Endothelial cell of umbilical vein (primary cell): Measurements from ENCODE around the gene MYO18A. TPM values are rescaled to one million over a fixed set of nuclear protein-coding genes. Genes with fewer than 3 reads are reported as not detected.

Source experiments
- BruUV-seq: library from RNA; stranded (reverse); fragments of 400-500 nt; replicated peaks from 2 replicates; lab custom pipeline; 2021; lab: Mats Ljungman, UMichigan
- CTCF ChIA-PET: fragments of 300-600, 350-600 bp; sonication (Branson Sonifier 250); formaldehyde crosslinking; loops from one replicate; lab custom pipeline; 2021; ENCODE audit warnings: antibody characterized with exemption, inconsistent platforms; lab: Charles Lee
- POLR2A ChIA-PET: fragments of 300-600, 350-600 bp; sonication (Branson Sonifier 250); formaldehyde crosslinking; loops from one replicate; lab custom pipeline; 2021; ENCODE audit warnings: antibody characterized with exemption, inconsistent platforms; lab: Charles Lee
- DNase-seq: peaks from one replicate; pipeline ENCODE4 v3.0.0-alpha.2; 2011; ENCODE audit warnings: low read depth, low spot score
- FAIRE-seq: peaks from 2 replicates; lab custom pipeline; 2011; peaks lifted over from hg19 to GRCh38; lab: Jason Lieb, UNC
- H2AFZ ChIP-seq: 2 replicates; pipeline ENCODE4 v1.6.0; 2012; ENCODE audit warnings: low read depth, low read length, control low read depth, inconsistent platforms
- H3K27ac ChIP-seq: 2 replicates; pipeline ENCODE4 v1.5.1; 2011; ENCODE audit warnings: low read depth, mild to moderate bottlenecking, control low read depth, low read length, moderate library complexity; ENCODE audit not compliant: insufficient read depth
- H3K27me3 ChIP-seq, 2 experiments: 2 replicates each; pipeline versions ENCODE4 v1.6.0 to v1.6.1; 2011; ENCODE audit warnings: low read length in 2 of 2, mixed read lengths in 1 of 2; ENCODE audit not compliant: control insufficient read depth in 2 of 2, insufficient read depth in 2 of 2
- H3K36me3 ChIP-seq, 2 experiments: 2 replicates in 1 of 2; 3 replicates in 1 of 2; pipeline ENCODE4 v1.5.1; 2011; ENCODE audit warnings: low read length in 2 of 2, mild to moderate bottlenecking in 1 of 2, moderate library complexity in 1 of 2; ENCODE audit not compliant: control insufficient read depth in 2 of 2, insufficient read depth in 2 of 2; ENCODE audit errors: extremely low read depth in 1 of 2
- H3K4me1 ChIP-seq: 3 replicates; pipeline ENCODE4 v1.5.1; 2011; ENCODE audit warnings: mild to moderate bottlenecking, low read length; ENCODE audit not compliant: control insufficient read depth, insufficient read depth; ENCODE audit errors: extremely low read depth
- H3K4me2 ChIP-seq: 2 replicates; pipeline ENCODE4 v1.6.1; 2011; ENCODE audit warnings: low read length, control low read depth, mixed read lengths; ENCODE audit not compliant: insufficient read depth
- H3K4me3 ChIP-seq, 3 experiments: fragments of 200-600 bp in 1 of 3; sonication (generic), shearing (Covaris generic) in 1 of 3; replicated peaks in 1 of 3; 2 replicates each; pipeline ENCODE4 v1.5.1; 2011 to 2016; ENCODE audit warnings: control low read depth in 3 of 3, low read length in 3 of 3, mild to moderate bottlenecking in 2 of 3, inconsistent platforms in 1 of 3, low read depth in 1 of 3, moderate library complexity in 1 of 3; ENCODE audit not compliant: insufficient read depth in 1 of 3
- H3K79me2 ChIP-seq: 2 replicates; pipeline ENCODE4 v1.6.0; 2012; ENCODE audit warnings: low read length, inconsistent platforms; ENCODE audit not compliant: control insufficient read depth, insufficient read depth
- H3K9ac ChIP-seq: replicated peaks from 2 replicates; pipeline ENCODE3; 2011; ENCODE audit warnings: low read length, control low read depth; ENCODE audit not compliant: insufficient read depth; ENCODE audit errors: extremely low read depth
- H3K9me1 ChIP-seq: replicated peaks from 3 replicates; pipeline ENCODE4 v1.6.0; 2011; ENCODE audit warnings: mild to moderate bottlenecking, low read length; ENCODE audit not compliant: control insufficient read depth, insufficient read depth; ENCODE audit errors: extremely low read depth
- H3K9me3 ChIP-seq: replicated peaks from 2 replicates; pipeline ENCODE4 v1.5.1; 2012; ENCODE audit warnings: low read length, inconsistent platforms; ENCODE audit not compliant: control insufficient read depth, insufficient read depth
- H4K20me1 ChIP-seq: replicated peaks from 2 replicates; pipeline ENCODE3; 2011; ENCODE audit warnings: mild to moderate bottlenecking, low read length; ENCODE audit not compliant: control insufficient read depth, insufficient read depth; ENCODE audit errors: extremely low read depth
- FOS ChIP-seq: IDR thresholded peaks from 2 replicates; pipeline ENCODE4 v1.6.1; 2011; ENCODE audit warnings: mild to moderate bottlenecking, low read length, moderate library complexity, borderline replicate concordance; ENCODE audit not compliant: insufficient read depth
- JUN ChIP-seq: IDR thresholded peaks from 2 replicates; pipeline ENCODE4 v1.6.1; 2011; ENCODE audit warnings: borderline replicate concordance, low read depth; ENCODE audit not compliant: insufficient read length, insufficient read depth
- POLR2AphosphoS5 ChIP-seq: IDR thresholded peaks from 2 replicates; pipeline ENCODE4 v1.6.1; 2012; ENCODE audit warnings: low read depth, mild to moderate bottlenecking, control low read depth, low read length, moderate library complexity; ENCODE audit not compliant: insufficient read depth
- dilution Hi-C: fragments of 300-500 bp; cut with MboI; formaldehyde crosslinking; loops from one replicate; pipeline ENCODE4 v1.15.0; 2019; ENCODE audit warnings: low sequenced_read_pairs; ENCODE audit not compliant: extremely low pct_ligation_motif_present
- intact Hi-C: fragments of 100-400 bp; cut with micrococcal nuclease; formaldehyde crosslinking; loops from one replicate; pipeline ENCODE4 v1.10.0; 2022
- polyA plus RNA-seq, 4 experiments: library from polyadenylated mRNA; depleted of rRNA in 3 of 4; stranded (reverse) in 3 of 4; unstranded in 1 of 4; fragments of >200 nt; gene quantifications; 2 replicates each; pipeline versions ENCODE4 v1.2.1 to v1.2.3, GENCODE V29; 2011 to 2012; ENCODE audit warnings: missing spikeins in 1 of 4
- total RNA-seq: library from RNA; stranded (reverse); gene quantifications from 2 replicates; pipeline ENCODE4 v1.2.3, GENCODE V29; 2021
- TF ChIP-seq, protein P1 (sequence below), 2 donors: IDR thresholded peaks; 1 replicate in 1 of 2; 2 replicates in 1 of 2; pipeline ENCODE4 v1.5.1; 2011; ENCODE audit warnings: low read length in 2 of 2, mild to moderate bottlenecking in 2 of 2, moderate library complexity in 2 of 2, control low read depth in 1 of 2, inconsistent platforms in 1 of 2, low read depth in 1 of 2; ENCODE audit not compliant: insufficient read depth in 1 of 2; ENCODE audit errors: extremely low read depth in 1 of 2

MYO18A gene
- total and polyA plus RNA-seq, 2 donors (not counting 3 experiments of a cell fraction or from before 2014, with no cell fraction given), result 3.9 to 28.3 TPM

DNA sequence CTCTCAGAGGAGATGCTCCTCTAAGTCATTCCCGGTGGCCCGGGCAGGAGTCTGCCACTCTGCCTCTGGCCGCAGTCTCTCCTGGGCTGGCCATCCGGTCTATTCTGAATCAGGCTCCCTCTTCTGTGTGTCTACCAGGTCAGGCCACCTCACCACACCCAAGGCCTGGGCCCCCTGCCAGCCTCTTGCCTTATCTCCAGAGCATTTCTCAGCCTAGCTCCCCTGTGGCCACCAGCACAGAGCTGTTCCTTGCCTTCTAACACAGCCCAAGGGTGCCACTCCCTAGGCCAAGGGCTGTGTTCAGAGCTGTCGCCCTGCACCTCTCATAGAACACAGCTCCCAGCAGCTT, 55.3 kb downstream of the MYO18A start:
- ChIA-PET CTCF (interaction anchor here (1.3 to 3.8 kb wide), 21 partner anchors 9 to 468 kb away, joined by 3 to 329 read pairs (median 11); partner anchors contain the start of genes ANKRD13B and MYO18A), POLR2A (interaction anchor here (0.6 to 1.3 kb wide), 3 partner anchors 55 to 166 kb away, joined by 3 to 4 read pairs (median 3); partner anchors contain the start of gene MYO18A)
- Histone ChIP-seq H3K4me2 (no peak overlapping the region), H3K4me3 (no peak overlapping the region), H3K36me3 (peaks cover 0 to 6% of the 10 kb centered on the region in 2 experiments), H3K79me2 (no peaks in the 10 kb centered on the region), H4K20me1 (no peaks in the 10 kb centered on the region), H3K9me3 (no peaks in the 10 kb centered on the region), H3K9me1 (no peaks in the 10 kb centered on the region), H3K27me3 (no peaks in the 10 kb centered on the region), H3K4me1 (no peaks in the 10 kb centered on the region), H3K27ac (no peak overlapping the region), H2AFZ (no peak overlapping the region), H3K9ac (no peak overlapping the region)
- no TSS peak for BruUV-seq
- DNase-seq, result no peak
- FAIRE-seq, result no peak
- intact Hi-C loops (loop anchor here (1.0 kb wide), 1 partner anchor 20 kb away; no protein-coding TSS in a partner anchor), dilution Hi-C loops (no loop called here)
- TF ChIP-seq FOS, result no peak

DNA sequence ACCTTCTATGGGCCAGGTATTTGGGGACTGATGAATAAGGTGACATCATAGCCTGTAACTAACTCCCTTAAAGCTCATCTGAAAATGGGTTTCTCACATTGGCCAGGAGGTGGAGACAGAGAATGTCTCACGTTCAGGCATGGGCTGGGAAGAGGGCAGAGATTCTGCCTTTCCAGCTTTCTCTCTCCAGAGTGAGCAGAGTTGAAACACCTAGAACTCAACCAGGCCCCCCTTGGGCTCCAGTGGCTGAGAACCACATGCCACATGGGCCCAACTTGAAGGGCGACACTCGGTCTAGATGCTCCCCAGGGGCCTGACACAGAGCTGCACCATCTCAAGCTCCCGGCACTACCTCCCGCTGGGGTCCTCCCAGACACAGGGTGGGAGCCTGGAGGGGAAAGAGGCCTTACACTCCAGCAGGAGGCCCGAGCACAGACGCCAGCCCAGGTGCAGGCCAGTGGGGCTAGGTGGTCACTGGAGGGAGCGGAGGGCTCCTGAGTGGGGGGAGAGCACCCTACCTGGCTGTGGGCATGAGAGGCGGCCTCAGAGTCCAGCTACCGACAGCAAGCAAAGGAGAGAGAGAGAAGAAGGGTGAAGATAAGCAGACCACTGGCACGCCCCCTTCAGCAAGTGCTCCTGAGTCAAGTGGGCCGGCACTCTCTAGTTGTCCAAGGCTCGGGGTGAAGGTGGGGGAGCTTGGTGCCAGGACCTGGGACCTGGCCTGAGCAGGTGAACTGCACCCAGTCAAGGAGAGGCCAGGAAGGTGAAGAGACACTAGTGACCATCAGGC, 55.9 kb downstream of the MYO18A start:
- H3K9me3 ChIP-seq, result no peaks in the 10 kb centered on the region
- intact Hi-C loops (loop anchor here (1.0 kb wide), 1 partner anchor 21 kb away; no protein-coding TSS in a partner anchor), dilution Hi-C loops (no loop called here)
- ChIA-PET CTCF (interaction anchor here (0.5 to 3.8 kb wide), 57 partner anchors 9 to 969 kb away, joined by 3 to 329 read pairs (median 4); partner anchors contain the start of genes ANKRD13B, MYO18A, NUFIP2 and PHF12), POLR2A (interaction anchor here (0.6 to 1.3 kb wide), 4 partner anchors 21 to 167 kb away, joined by 3 to 4 read pairs (median 3); partner anchors contain the start of gene MYO18A)
- H3K27ac ChIP-seq, result no peak overlapping the region
- BruUV-seq, result no TSS peak
- H3K4me3 ChIP-seq, result no peak overlapping the region
- no peaks in the 10 kb centered on the region for H4K20me1 ChIP-seq
- H3K4me1 ChIP-seq, result no peaks in the 10 kb centered on the region
- peaks cover 0 to 6% of the 10 kb centered on the region in 2 experiments for H3K36me3 ChIP-seq
- H3K4me2 ChIP-seq, result no peak overlapping the region
- no peak overlapping the region for H3K9ac ChIP-seq
- no peak overlapping the region for H2AFZ ChIP-seq
- no peaks in the 10 kb centered on the region for H3K9me1 ChIP-seq
- H3K79me2 ChIP-seq, result no peaks in the 10 kb centered on the region
- H3K27me3 ChIP-seq, result no peaks in the 10 kb centered on the region
- peak; percentile 12 for TF ChIP-seq JUN
- TF ChIP-seq, protein P1, sequence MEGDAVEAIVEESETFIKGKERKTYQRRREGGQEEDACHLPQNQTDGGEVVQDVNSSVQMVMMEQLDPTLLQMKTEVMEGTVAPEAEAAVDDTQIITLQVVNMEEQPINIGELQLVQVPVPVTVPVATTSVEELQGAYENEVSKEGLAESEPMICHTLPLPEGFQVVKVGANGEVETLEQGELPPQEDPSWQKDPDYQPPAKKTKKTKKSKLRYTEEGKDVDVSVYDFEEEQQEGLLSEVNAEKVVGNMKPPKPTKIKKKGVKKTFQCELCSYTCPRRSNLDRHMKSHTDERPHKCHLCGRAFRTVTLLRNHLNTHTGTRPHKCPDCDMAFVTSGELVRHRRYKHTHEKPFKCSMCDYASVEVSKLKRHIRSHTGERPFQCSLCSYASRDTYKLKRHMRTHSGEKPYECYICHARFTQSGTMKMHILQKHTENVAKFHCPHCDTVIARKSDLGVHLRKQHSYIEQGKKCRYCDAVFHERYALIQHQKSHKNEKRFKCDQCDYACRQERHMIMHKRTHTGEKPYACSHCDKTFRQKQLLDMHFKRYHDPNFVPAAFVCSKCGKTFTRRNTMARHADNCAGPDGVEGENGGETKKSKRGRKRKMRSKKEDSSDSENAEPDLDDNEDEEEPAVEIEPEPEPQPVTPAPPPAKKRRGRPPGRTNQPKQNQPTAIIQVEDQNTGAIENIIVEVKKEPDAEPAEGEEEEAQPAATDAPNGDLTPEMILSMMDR (IDR thresholded peaks at IDR 0.05; ENCODE audit: extremely low read depth in 1 of 2, insufficient read depth in 1 of 2, low read depth in 1 of 2, low read length in 2 of 2), result peak; percentile 60 to 61
- no peak for TF ChIP-seq POLR2AphosphoS5
- peak; percentile 61 for DNase-seq
- FAIRE-seq, result peak; percentile 90
